22Rv1 (cell line): ENCODE measurements around the gene NHLRC2.

Experiments used
- ZFX ChIP-seq: fragments of 450-650 bp; IDR thresholded peaks from 2 replicates; pipeline ENCODE4 v1.6.1; 2017; ENCODE audit warnings: antibody characterized with exemption, borderline replicate concordance
- TF ChIP-seq, protein P1 (sequence below): fragments of 450-650 bp; IDR thresholded peaks from 2 replicates; pipeline ENCODE4 v1.5.1; 2017; ENCODE audit warnings: mild to moderate bottlenecking

DNA sequence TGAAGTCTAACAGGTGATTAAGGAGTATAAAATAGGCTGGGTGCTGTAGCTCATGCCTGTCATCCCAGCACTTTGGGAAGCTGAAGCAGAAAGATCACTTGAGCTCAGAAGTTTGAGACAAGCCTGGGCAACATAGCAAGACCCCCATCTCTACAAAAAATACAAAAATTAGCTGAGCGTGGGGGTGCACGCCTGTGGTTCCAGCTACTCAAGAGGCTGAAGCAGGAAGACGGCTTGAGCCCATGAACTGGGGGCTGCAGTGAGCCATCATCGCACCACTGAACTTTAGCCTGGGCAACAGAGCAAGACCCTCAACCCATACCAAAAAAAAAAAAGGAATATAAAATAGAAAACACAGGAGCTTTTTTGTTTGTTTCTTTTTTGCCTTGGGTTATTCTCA is 48.0 kb upstream of the NHLRC2 start:
- TF ChIP-seq, protein P1, sequence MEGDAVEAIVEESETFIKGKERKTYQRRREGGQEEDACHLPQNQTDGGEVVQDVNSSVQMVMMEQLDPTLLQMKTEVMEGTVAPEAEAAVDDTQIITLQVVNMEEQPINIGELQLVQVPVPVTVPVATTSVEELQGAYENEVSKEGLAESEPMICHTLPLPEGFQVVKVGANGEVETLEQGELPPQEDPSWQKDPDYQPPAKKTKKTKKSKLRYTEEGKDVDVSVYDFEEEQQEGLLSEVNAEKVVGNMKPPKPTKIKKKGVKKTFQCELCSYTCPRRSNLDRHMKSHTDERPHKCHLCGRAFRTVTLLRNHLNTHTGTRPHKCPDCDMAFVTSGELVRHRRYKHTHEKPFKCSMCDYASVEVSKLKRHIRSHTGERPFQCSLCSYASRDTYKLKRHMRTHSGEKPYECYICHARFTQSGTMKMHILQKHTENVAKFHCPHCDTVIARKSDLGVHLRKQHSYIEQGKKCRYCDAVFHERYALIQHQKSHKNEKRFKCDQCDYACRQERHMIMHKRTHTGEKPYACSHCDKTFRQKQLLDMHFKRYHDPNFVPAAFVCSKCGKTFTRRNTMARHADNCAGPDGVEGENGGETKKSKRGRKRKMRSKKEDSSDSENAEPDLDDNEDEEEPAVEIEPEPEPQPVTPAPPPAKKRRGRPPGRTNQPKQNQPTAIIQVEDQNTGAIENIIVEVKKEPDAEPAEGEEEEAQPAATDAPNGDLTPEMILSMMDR = no peak
- no peak for TF ChIP-seq ZFX
